HG03108 (cell line): ENCODE measurements around the gene MATN1.
"Not testable (repeated sequence)": the region's sequence is repeated elsewhere in the genome, so short reads cannot be mapped to it uniquely, and the experiment has no call there.

Experiments
- ATAC-seq: cut with Tn5 transposase; IDR thresholded peaks from one replicate; pipeline ENCODE4 v1.9.1; 2021; ENCODE audit warnings: moderate library complexity; ENCODE audit not compliant: unreplicated experiment

MATN1 gene, protein sequence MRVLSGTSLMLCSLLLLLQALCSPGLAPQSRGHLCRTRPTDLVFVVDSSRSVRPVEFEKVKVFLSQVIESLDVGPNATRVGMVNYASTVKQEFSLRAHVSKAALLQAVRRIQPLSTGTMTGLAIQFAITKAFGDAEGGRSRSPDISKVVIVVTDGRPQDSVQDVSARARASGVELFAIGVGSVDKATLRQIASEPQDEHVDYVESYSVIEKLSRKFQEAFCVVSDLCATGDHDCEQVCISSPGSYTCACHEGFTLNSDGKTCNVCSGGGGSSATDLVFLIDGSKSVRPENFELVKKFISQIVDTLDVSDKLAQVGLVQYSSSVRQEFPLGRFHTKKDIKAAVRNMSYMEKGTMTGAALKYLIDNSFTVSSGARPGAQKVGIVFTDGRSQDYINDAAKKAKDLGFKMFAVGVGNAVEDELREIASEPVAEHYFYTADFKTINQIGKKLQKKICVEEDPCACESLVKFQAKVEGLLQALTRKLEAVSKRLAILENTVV

GRCh38 chr1:30723331-30723755 is at the start of gene MATN1:
Gene MATN1, minus strand, starts transcription at chr1:30723585. Its CDS starts 34 bp downstream, at chr1:30723551.
- ATAC-seq: no peak

GRCh38 chr1:30771005-30771404 is 47.6 kb upstream of the MATN1 start:
- ATAC-seq: no peak

- no peak for ATAC-seq
These were observed 46.8 kb upstream of the MATN1 start for GRCh38 chr1:30770150-30770549.

- no peak for ATAC-seq
These were observed 45.7 kb upstream of the MATN1 start for GRCh38 chr1:30768830-30769718.

GRCh38 chr1:30768159-30768829 is 44.9 kb upstream of the MATN1 start:
- no peak for ATAC-seq

DNA sequence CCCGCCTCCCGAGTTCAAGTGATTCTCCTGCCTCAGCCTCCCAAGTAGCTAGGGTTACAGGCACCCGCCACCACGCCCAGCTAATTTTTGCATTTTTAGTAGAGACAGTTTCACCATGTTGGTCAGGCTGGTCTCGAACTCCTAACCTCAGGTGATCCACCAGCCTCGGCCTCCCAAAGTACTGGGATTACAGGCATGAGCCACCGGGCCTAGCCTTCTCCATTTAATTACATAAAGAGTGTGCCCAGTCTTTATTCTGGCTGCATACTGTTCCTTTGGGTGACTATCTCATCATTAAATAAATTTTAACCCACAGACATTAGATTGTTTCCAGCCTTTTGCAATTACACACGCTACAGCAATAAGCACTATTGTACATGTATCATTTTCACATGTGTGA is 43.6 kb upstream of the MATN1 start:
- not testable (repeated sequence) for ATAC-seq

GRCh38 chr1:30765556-30766434 is 42.4 kb upstream of the MATN1 start:
- no peak for ATAC-seq

- peak; percentile 32 for ATAC-seq
These were observed 41.7 kb upstream of the MATN1 start for GRCh38 chr1:30764939-30765555.

DNA sequence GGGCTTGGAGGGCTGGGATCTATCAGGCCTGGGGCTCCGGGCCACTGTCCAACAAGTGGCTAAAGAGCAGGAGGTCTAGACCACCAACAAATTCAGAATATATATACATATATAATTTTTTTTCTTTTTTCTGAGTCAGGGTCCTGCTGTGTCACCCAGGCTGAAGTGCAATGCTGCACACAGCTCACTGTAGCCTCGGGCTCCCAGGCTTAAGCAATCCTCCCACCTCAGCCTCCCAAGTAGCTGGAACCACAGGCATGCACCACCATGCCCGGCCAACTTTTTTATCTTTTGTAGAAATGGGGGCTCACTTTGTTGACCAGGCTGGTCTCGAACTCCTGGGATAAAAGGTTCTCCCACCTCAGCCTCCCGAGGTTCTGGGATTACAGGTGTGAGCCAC is 41.0 kb upstream of the MATN1 start:
- no peak for ATAC-seq

- no peak for ATAC-seq
These were observed 40.4 kb upstream of the MATN1 start for GRCh38 chr1:30763651-30764248.

GRCh38 chr1:30762930-30763650 is 39.7 kb upstream of the MATN1 start:
- no peak for ATAC-seq

DNA sequence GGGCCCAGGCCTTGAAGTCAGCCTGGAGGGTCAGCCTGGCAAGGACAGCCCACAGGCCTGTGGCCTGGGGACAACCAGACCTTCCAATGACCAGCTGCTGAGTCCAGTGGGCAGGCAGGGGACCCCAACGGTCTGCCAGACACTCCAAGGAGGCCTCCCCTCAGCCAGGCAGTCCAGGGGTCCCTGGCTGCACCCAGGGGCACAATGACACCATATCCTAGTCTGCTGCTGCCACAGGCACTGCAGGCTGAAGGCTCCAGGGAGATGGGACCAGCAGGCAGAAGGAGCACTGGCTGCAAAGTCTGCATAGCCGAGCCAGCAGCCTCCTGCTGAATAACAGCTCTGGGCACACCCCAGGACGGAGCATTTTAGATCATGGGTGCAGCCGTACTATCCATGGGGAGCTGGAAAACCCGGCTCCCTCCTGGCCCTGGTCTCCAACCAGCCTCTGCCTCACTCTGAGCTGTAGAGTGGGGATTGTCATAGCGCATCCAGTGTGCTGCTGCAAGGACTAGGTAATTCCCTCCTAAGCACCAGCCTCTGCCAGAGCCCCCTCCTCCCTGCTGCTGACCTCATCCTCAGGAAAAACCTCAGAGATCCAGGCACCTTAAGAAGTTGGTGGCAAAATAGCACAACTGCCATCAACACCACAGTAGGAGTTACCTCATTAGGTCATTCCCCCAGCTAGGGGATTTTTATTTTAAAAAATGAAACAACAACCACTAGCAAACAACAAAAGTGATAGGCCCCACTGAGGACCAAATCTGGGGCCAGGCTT is 39.0 kb upstream of the MATN1 start:
- ATAC-seq: no peak

DNA sequence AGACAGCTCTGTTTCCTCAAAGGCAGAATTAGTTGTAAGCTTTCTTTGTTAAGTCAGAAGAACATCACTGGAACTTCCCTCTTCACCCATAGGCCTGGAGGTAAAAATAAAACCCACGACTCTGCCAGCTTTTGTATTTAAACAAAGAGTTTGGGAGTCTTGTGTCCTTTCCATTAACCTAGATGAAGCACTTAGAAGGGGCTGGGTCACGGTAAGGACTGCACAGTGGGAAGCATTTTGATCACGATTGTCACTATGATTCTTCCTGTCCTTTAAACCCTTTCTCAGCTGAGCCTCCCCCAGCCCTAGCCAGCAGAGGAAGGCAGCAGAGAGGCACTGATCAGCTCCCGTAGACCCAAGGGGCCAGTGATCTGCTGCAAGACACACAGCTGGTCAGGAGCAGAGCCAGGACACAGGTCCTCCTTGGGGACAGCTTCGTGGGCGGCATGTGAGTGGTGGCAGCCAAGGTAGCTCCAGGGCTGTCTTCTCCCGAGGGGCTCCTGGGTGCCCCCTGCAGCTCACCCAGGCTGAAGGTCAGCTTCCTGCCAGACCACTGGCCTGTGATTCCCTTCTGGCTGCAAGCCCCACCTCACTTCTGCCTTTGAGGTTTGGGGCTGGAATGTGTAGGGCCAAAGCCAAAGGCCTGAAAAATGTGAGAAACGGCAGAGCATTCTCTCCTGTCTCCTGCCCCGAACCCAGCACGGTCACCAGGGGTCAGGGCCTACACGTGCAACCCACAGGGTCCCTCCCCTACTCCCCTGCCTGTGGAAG is 38.2 kb upstream of the MATN1 start:
- no peak for ATAC-seq

DNA sequence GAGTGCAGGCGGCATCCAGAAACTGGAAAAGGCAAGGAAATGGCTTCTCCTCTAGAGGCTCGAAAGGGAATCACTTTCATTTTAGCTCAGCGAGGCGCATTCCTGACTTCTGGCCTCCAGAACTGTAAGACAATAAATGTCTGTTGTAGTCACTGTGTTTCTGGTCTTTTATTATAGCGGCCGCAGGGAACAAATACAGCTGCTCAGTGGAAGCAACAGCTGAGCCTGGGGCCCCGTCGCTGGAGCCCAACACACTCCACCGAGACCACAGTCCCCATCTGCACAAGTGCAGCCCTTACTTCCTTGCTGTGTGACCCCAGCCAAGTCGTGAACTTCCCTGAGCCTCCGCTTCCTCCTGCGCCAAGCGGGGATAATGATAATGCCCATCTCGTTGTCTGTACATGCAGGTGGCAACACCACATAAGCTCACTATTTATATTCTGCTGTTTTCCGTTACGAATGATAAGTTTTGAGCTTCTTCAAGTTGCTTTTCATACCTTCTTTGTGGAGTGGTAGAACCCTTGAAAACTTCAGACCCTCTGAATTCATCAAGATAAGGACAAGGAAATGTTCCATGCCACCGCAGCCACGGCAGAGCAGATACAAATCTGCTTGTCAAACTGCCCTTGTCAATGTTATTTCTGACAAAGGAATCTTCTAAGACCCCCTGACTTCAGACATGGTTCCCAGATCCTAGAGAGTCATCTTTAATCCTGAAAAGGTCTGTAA is 37.4 kb upstream of the MATN1 start:
- ATAC-seq: no peak

DNA sequence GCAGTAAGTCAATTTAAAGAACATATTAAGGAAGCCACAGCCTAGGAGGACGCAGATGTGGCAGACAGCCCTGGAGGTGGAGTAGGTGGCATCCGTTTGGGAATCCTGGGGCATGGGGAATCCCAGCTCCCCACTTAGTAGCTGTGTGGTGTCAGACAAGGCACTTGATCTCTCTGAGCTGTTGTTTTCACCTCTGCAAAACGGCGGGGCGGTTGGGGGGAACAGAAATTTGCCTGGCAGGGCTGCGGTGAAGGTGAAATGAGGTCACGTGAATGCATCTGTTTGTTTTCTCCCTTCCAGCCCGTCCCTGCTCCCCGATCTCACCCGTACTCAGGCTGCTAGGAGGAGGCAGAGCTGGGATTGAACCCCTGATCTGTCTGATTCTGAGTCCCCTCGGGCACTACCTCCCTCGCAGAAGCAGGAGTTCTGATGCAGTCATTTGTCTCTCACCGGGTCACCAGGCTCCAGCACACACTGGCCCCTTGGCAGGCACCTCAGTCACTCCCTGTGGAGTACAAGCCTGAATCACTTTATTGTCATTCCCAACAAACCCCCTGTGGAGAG is 36.4 kb upstream of the MATN1 start:
- ATAC-seq: no peak

DNA sequence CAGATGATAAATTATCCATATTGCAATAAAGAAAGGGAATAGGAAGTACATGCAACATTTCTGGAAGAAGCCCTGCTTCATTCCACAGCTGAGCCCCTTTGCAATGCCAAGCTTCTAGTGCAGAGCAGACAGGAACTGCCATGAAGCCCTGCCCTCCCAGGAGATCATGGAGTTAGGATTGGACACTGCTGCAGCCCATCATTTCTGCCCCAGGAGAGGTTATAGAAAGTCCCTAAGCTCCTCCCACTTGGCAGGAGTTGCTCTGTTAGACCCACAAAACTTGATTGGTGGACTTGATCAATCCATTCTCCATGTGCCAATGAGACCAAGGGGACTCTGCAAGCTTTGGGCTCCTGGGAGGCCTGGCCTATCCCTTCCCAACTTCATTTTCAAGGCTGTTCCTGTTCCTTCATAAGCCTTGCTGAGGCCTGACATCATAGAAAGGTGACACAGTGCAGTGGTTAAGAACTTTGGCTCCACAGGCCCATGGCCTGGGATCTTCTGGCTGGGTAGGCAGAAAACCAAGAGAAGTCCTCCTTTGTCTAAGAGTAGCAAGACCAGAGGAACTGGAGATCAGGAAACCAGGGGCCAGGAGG is 35.5 kb upstream of the MATN1 start:
- no peak for ATAC-seq
